Skeletal muscle tissue (tissue), 4 donors: Measurements from ENCODE around the gene ENTHD1. TPM values are rescaled to one million over a fixed set of nuclear protein-coding genes. Genes with fewer than 3 reads are reported as not detected.
"Not testable (repeated sequence)": the region's sequence is repeated elsewhere in the genome, so short reads cannot be mapped to it uniquely, and the experiment has no call there.

Experiments
- H3K27ac ChIP-seq: one replicate; pipeline ENCODE4 v1.7.0; 2013; ENCODE audit warnings: mild to moderate bottlenecking, low read depth, low read length, inconsistent platforms
- H3K27me3 ChIP-seq, 3 donors: one replicate each; pipeline ENCODE4 v1.7.0; 2013; ENCODE audit warnings: low read length in 3 of 3; ENCODE audit not compliant: control insufficient read depth in 3 of 3, insufficient read depth in 3 of 3
- H3K36me3 ChIP-seq, 3 donors: one replicate each; pipeline ENCODE4 v1.7.0; 2013; ENCODE audit warnings: low read length in 3 of 3; ENCODE audit not compliant: control insufficient read depth in 3 of 3, insufficient read depth in 3 of 3
- H3K4me1 ChIP-seq, 3 donors: one replicate each; pipeline ENCODE4 v1.7.0; 2013; ENCODE audit warnings: low read length in 3 of 3, mild to moderate bottlenecking in 3 of 3; ENCODE audit not compliant: control insufficient read depth in 3 of 3, insufficient read depth in 3 of 3
- H3K4me3 ChIP-seq, 3 donors: one replicate each; pipeline ENCODE4 v1.7.0; 2013; ENCODE audit warnings: low read length in 3 of 3
- H3K9ac ChIP-seq, 3 donors: one replicate each; pipeline ENCODE4 v1.7.0; 2013; ENCODE audit warnings: low read length in 3 of 3, mild to moderate bottlenecking in 3 of 3, moderate library complexity in 2 of 3, low read depth in 1 of 3
- H3K9me3 ChIP-seq, 3 donors: one replicate each; pipeline ENCODE4 v1.7.0; 2013; ENCODE audit warnings: low read length in 3 of 3; ENCODE audit not compliant: control insufficient read depth in 3 of 3
- total RNA-seq: library from RNA; depleted of rRNA; stranded (reverse); fragments of >200 nt; gene quantifications from one replicate; pipeline ENCODE4 v1.2.3, GENCODE V29; 2014
- donor health status: Osteomylitis.

Gene ENTHD1
- total RNA-seq, 1 donor from 2014 or later, result not detected

DNA sequence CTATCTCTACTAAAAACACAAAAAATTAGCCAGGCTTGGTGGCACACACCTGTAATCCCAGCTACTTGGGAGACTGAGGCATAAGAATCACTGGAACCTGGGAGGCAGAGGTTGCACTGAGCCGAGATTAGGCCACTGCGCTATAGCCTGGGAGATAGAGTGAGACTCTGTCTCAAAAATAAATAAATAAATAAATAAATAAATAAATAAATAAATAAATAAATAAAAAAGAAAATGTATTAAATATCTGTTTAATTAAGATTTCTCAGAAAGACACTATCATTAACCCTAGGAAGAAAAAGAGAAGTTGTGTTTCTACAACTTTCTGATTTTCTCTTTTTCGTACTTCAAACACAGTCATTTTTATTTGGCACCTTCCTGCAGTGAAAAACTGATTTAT is 3.6 kb downstream of the ENTHD1 start:
- H3K27me3 ChIP-seq, H3K4me1 ChIP-seq, H3K27ac ChIP-seq, H3K4me3 ChIP-seq, H3K9ac ChIP-seq, H3K36me3 ChIP-seq, H3K9me3 ChIP-seq: not testable (repeated sequence)

DNA sequence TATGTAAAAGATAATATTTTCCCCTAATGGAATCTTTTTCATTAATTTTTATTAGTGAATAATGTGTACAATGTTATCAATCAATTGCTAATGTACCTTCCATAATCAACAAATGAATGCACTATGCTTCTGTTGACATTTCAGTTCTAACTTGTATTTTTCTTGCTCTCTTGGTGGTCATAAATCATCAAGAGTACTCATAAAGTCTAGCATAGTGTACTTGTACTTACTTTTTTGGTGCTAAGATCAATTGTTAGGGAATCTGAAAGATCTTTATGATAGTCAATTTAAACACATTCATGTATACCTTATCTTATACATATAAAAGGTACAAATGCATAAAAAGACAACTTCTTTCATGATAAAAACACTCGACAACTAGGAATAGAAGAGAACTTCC is 10.5 kb downstream of the ENTHD1 start:
- no peaks in the 10 kb centered on the region for H3K36me3 ChIP-seq
- H3K4me3 ChIP-seq, result no peak overlapping the region
- no peaks in the 10 kb centered on the region for H3K4me1 ChIP-seq
- H3K9me3 ChIP-seq, result no peaks in the 10 kb centered on the region
- no peak overlapping the region for H3K27ac ChIP-seq
- no peak overlapping the region for H3K9ac ChIP-seq
- peaks cover 0 to 6% (median 4%) of the 10 kb centered on the region in 3 donors for H3K27me3 ChIP-seq

DNA sequence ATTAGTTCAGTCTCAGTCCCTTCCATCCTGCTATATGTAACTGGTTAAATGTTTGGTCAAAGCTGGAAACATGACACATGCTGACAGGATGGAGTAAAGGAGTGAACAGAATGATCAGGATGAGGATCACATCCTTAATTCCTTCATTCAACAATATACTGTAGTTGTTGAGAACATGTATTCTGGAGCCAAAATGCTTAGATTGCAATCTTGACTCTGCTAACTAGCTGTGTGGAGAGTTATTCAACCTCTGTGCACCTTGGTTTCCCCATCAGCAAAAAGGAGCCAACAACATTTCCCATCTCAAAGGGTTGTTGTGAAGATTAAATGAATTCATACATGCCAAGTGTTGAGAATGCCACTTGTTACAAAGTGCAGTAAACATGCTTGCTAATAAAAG is 12.8 kb downstream of the ENTHD1 start:
- Histone ChIP-seq H3K27ac (no peak overlapping the region), H3K4me3 (no peak overlapping the region), H3K4me1 (no peaks in the 10 kb centered on the region), H3K27me3 (no peaks in the 10 kb centered on the region), H3K9ac (no peak overlapping the region), H3K9me3 (no peaks in the 10 kb centered on the region), H3K36me3 (no peaks in the 10 kb centered on the region)

DNA sequence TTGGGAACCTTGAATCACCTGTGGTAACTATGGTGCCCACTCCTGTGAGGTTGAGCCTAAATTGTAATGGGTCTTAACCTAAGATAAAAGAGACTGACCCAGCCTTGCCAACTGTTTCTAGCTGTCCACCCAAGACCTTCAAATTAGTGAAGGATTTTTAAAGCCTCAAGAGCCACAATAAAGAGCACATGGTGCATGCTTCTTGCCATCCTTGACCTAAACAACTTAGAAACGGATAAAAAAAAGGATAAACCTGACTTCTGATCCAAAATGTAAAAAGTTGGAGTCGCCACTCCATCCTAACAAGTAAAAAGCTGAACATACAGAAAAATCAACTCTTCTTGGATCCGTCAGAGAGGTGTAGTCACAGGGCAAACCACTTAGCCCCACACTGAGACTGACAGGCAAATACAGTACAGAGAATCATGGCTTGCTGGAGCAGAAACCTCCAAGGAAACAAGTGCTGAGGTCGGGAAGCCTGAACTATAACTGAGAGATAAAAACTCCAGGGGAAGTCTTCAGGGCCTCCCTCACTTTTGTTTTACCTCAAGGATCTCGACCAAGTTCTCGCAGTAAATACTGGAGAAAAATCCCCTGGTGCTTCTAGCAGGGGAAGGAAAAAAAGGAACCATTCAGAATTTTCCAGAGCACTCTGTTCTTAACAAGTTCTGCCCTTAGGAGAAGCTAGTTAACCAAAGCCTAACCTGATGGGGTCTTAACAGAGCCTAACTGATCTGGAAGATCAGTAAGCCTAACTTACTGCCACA is 16.3 kb downstream of the ENTHD1 start:
- Histone ChIP-seq H3K4me1 (no peaks in the 10 kb centered on the region), H3K9ac (no peak overlapping the region), H3K36me3 (no peaks in the 10 kb centered on the region), H3K4me3 (no peak overlapping the region), H3K27me3 (no peaks in the 10 kb centered on the region), H3K27ac (no peak overlapping the region), H3K9me3 (no peaks in the 10 kb centered on the region)

DNA sequence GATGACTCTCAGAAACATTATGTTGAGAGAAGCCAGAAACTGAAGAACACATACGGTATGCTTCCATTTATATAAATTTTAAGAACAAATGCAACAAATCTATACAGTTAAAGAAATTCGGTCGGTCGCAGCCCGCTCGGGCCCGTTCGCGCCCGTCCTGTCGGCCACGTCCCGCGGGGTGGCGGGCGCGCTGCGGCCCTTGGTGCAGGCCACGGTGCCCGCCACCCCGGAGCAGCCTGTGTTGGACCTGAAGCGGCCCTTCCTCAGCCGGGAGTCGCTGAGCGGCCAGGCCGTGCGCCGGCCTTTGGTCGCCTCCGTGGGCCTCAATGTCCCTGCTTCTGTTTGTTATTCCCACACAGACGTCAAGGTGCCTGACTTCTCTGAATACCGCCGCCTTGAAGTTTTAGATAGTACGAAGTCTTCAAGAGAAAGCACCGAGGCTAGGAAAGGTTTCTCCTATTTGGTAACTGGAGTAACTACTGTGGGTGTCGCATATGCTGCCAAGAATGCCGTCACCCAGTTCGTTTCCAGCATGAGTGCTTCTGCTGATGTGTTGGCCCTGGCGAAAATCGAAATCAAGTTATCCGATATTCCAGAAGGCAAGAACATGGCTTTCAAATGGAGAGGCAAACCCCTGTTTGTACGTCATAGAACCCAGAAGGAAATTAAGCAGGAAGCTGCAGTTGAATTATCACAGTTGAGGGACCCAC is 18.2 kb downstream of the ENTHD1 start:
- not testable (repeated sequence) for H3K27me3 ChIP-seq, H3K9ac ChIP-seq, H3K36me3 ChIP-seq, H3K4me3 ChIP-seq, H3K4me1 ChIP-seq, H3K27ac ChIP-seq, H3K9me3 ChIP-seq

DNA sequence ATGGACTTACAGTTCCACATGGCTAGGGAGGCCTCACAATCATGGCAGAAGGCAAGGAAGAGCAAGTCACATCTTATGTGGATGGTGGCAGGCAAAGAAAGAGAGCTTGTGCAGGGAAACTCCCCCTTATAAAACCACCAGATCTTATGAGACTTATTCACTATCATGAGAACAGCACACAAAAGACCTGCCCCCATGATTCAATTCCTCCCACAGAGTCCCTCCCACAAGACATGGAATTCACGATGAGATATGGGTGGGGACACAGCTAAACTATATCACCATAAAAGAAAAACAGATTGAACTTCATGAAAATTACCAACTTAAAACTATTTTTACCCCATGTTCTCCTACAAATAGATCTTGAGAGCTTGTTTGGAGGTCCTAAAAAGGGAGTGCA is 19.6 kb downstream of the ENTHD1 start:
- no peak overlapping the region for H3K27ac ChIP-seq
- H3K4me3 ChIP-seq, result no peak overlapping the region
- no peak overlapping the region for H3K9ac ChIP-seq
- no peaks in the 10 kb centered on the region for H3K9me3 ChIP-seq
- no peaks in the 10 kb centered on the region for H3K4me1 ChIP-seq
- H3K36me3 ChIP-seq, result no peaks in the 10 kb centered on the region
- peaks cover 0 to 2% (median 0%) of the 10 kb centered on the region in 3 donors for H3K27me3 ChIP-seq

DNA sequence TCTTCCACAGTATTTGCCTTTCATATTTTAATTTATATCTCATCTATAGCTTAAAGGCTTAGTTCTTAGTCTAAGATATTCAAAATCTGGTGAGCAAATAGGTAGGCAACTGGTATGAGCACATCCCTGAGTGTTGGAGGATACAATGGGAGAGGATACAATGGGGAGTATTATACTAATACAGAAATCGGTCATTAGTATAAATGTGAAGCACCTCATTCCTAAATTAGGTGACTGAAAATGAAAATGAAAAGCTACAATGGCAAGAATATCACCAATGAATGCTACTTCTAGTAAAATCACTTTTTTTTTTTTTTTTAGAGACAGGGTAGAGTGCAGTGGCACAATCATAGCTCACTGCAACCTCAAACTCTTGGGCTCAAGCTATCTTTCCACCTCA is 21.0 kb downstream of the ENTHD1 start:
- H3K9ac ChIP-seq, result no peak overlapping the region
- peaks cover 0 to 2% (median 0%) of the 10 kb centered on the region in 3 donors for H3K27me3 ChIP-seq
- H3K9me3 ChIP-seq, result no peaks in the 10 kb centered on the region
- H3K4me3 ChIP-seq, result no peak overlapping the region
- H3K27ac ChIP-seq, result no peak overlapping the region
- no peaks in the 10 kb centered on the region for H3K36me3 ChIP-seq
- no peaks in the 10 kb centered on the region for H3K4me1 ChIP-seq

DNA sequence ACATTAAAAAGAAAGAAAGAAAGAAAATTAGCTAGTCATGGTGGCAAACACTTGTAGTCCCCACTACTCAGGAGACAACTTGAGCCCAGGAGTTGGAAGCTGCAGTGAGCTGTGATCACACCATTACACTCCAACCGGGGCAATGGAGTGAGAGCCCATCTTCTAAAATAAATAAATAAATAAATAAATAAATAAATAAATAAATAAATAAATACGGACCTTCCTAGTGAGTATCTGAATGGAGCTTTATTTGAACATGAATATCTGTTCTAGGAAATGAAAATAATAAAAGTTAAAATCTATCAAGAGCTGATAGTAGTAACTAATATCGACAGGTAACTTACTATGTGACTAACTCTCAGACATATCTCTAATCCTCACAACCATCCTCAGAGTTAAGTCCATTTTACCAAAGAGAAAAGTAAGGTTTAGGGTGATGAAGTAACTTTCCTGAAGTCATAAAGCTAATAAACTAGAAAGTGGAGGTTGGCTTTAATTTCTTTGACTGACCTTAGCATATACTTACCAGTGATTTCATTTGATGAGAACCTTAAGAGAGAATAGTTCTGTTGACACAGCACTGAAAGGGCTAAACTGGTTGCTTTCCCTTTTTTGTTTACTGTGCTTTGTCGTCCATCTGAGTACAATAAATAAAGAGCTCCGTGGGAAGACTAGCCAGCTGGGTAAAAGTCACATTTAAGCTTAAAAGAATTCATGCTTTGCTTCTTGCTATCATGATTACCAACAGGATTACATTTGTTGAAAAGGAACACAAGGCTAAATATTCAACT is 22.4 kb downstream of the ENTHD1 start:
- H3K36me3 ChIP-seq, result no peaks in the 10 kb centered on the region
- peaks cover 0 to 3% (median 2%) of the 10 kb centered on the region in 3 donors for H3K27me3 ChIP-seq
- no peak overlapping the region for H3K4me3 ChIP-seq
- H3K9ac ChIP-seq, result no peak overlapping the region
- H3K4me1 ChIP-seq, result no peaks in the 10 kb centered on the region
- no peak overlapping the region for H3K27ac ChIP-seq
- no peaks in the 10 kb centered on the region for H3K9me3 ChIP-seq

DNA sequence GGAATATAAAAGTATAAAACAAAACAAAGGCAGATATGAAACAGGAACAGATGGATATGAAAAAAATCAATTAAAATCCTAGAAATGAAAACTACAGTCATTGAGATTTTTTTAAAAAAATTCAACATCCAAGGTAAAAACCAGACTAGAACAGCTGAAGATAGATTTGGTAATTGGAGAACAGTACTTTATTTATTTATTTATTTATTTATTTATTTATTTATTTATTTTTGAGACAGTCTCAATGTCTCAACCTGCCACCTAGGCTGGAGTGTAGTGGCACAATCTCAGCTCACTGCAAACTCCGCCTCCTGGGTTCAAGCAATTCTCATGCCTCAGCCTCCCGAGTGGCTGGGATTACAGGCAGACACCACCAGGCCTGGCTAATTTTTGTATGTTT is 23.8 kb downstream of the ENTHD1 start:
- H3K4me3 ChIP-seq, H3K9ac ChIP-seq, H3K27ac ChIP-seq, H3K36me3 ChIP-seq, H3K27me3 ChIP-seq, H3K9me3 ChIP-seq, H3K4me1 ChIP-seq: not testable (repeated sequence)

DNA sequence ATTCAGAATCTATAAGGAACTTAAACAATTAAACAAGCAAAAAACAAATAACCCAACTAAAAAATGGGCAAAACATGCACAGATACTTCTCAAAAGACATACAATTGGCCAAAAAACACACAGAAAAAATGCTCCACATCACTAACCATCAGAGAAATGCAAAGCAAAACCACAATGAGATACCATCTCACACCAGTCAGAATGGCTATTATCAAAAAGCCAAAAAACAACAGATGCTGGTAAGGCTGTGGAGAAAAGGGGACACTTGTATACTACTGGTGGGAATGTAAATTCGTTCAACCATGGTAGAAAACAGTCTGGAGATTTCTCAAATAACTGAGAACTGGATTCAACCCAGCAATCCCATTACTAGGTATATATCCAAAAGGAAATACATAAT is 24.8 kb downstream of the ENTHD1 start:
- H3K4me1 ChIP-seq, result no peaks in the 10 kb centered on the region

More for the DNA sequence above, 24.8 kb downstream of the ENTHD1 start:
- Histone ChIP-seq H3K27ac (no peak overlapping the region), H3K27me3 (peaks cover 4 to 6% (median 5%) of the 10 kb centered on the region in 3 donors), H3K36me3 (no peaks in the 10 kb centered on the region), H3K9ac (no peak overlapping the region), H3K4me3 (no peak overlapping the region), H3K9me3 (no peaks in the 10 kb centered on the region)
